HCT116 (cell line): Measurements from ENCODE around the gene SYNJ1. TPM values are rescaled to one million over a fixed set of nuclear protein-coding genes. Genes with fewer than 3 reads are reported as not detected.

Source experiments
- ATAC-seq: fragments of 200-7000 bp; cut with Tn5 transposase; 2 replicates; pipeline ENCODE4 v1.9.1; 2020; ENCODE audit warnings: mild to moderate bottlenecking, moderate library complexity
- BruUV-seq: library from RNA; stranded (reverse); fragments of 400-500 nt; replicated peaks from 2 replicates; lab custom pipeline; 2021; lab: Mats Ljungman, UMichigan
- CTCF ChIA-PET: fragments of 300-600 bp; sonication (Branson Sonifier 250); formaldehyde crosslinking; loops from one replicate; lab custom pipeline; 2021; ENCODE audit warnings: antibody characterized with exemption; lab: Charles Lee
- POLR2A ChIA-PET: fragments of 300-600, 350-600 bp; sonication (Branson Sonifier 250); formaldehyde crosslinking; loops from one replicate; lab custom pipeline; 2021; ENCODE audit warnings: antibody characterized with exemption; lab: Charles Lee
- RAD21 ChIA-PET, 2 experiments: fragments of 300-600 bp; sonication (Branson Sonifier 250); formaldehyde crosslinking; loops; one replicate each; lab custom pipeline; 2023; ENCODE audit warnings: low total read pairs in 2 of 2; ENCODE audit not compliant: uncharacterized antibody in 2 of 2, unreplicated experiment in 2 of 2, low non-redundant PET in 1 of 2; lab: Charles Lee
- DNase-seq: peaks from one replicate; pipeline ENCODE4 v3.0.0-alpha.2; 2010; ENCODE audit warnings: low read depth, low spot score
- H2AFZ ChIP-seq: fragments of 200-600 bp; shearing (Covaris generic), sonication (generic); 2 replicates; pipeline ENCODE4 v1.6.1; 2017; ENCODE audit warnings: low read depth, mixed run types, mixed read lengths, antibody characterized with exemption, low read length; ENCODE audit not compliant: poor library complexity, severe bottlenecking
- H3K27ac ChIP-seq: 2 replicates; pipeline ENCODE4 v1.5.1; 2012; ENCODE audit warnings: low read depth, low read length
- H3K27me3 ChIP-seq: fragments of 200-600 bp; sonication (generic); 2 replicates; pipeline ENCODE4 v1.6.1; 2016; ENCODE audit warnings: mixed run types, low read length, mixed read lengths; ENCODE audit not compliant: insufficient read depth
- H3K36me3 ChIP-seq, 2 experiments: fragments of 200-500 bp in 1 of 2; fragments of 200-600 bp in 1 of 2; sonication (Bioruptor generic) in 1 of 2; sonication (generic) in 1 of 2; 2 replicates each; pipeline versions ENCODE4 v1.5.1 to v1.6.1; 2014 to 2016; ENCODE audit warnings: low read length in 2 of 2, inconsistent platforms in 1 of 2, mixed read lengths in 1 of 2, mixed run types in 1 of 2; ENCODE audit not compliant: insufficient read depth in 2 of 2, control insufficient read depth in 1 of 2
- H3K4me1 ChIP-seq, 2 experiments: fragments of 200-600 bp in 1 of 2; sonication (generic) in 1 of 2; 2 replicates each; pipeline versions ENCODE4 v1.5.1 to v1.6.1; 2012 to 2017; ENCODE audit warnings: low read length in 2 of 2, inconsistent platforms in 1 of 2, mild to moderate bottlenecking in 1 of 2, mixed read lengths in 1 of 2, mixed run types in 1 of 2, moderate library complexity in 1 of 2; ENCODE audit not compliant: insufficient read depth in 2 of 2, control insufficient read depth in 1 of 2
- H3K4me2 ChIP-seq: fragments of 200-600 bp; sonication (generic); 2 replicates; pipeline ENCODE4 v1.6.1; 2017; ENCODE audit warnings: mixed run types, low read length, mixed read lengths
- H3K4me3 ChIP-seq, 2 experiments: fragments of 200-600 bp in 1 of 2; sonication (generic) in 1 of 2; replicated peaks in 1 of 2; 2 replicates each; pipeline ENCODE4 v1.5.1; 2011 to 2016; ENCODE audit warnings: low read length in 2 of 2, control low read depth in 1 of 2, low read depth in 1 of 2, mild to moderate bottlenecking in 1 of 2, mixed read lengths in 1 of 2, mixed run types in 1 of 2
- H3K79me2 ChIP-seq: fragments of 200-600 bp; sonication (generic); 2 replicates; pipeline ENCODE4 v1.6.1; 2017; ENCODE audit warnings: mild to moderate bottlenecking, mixed run types, low read length, moderate library complexity, mixed read lengths; ENCODE audit not compliant: insufficient read depth
- H3K9ac ChIP-seq: fragments of 200-600 bp; sonication (generic); 2 replicates; pipeline ENCODE4 v1.6.1; 2016; ENCODE audit warnings: low read length, mixed read lengths
- H3K9me2 ChIP-seq: fragments of 200-600 bp; sonication (generic), shearing (Covaris generic); 2 replicates; pipeline ENCODE4 v1.6.1; 2017; ENCODE audit warnings: mixed run types, mild to moderate bottlenecking, moderate library complexity; ENCODE audit not compliant: insufficient read depth
- H3K9me3 ChIP-seq, 2 experiments: fragments of 200-500 bp in 1 of 2; fragments of 200-600 bp in 1 of 2; sonication (Bioruptor generic) in 1 of 2; sonication (generic) in 1 of 2; 2 replicates each; pipeline ENCODE4 v1.6.1; 2014 to 2017; ENCODE audit warnings: low read length in 2 of 2, mixed read lengths in 2 of 2, inconsistent platforms in 1 of 2, low read depth in 1 of 2, mild to moderate bottlenecking in 1 of 2, mixed run types in 1 of 2, moderate library complexity in 1 of 2; ENCODE audit not compliant: control insufficient read depth in 1 of 2, insufficient read depth in 1 of 2
- H4K20me1 ChIP-seq: fragments of 200-600 bp; sonication (generic), shearing (Covaris generic); 2 replicates; pipeline ENCODE4 v1.6.1; 2017; ENCODE audit warnings: mixed run types, mild to moderate bottlenecking, moderate library complexity; ENCODE audit not compliant: insufficient read depth
- EZH2 ChIP-seq: fragments of 200-600 bp; sonication (generic); IDR thresholded peaks from 2 replicates; pipeline ENCODE4 v1.6.1; 2017; ENCODE audit warnings: antibody characterized with exemption, mixed run types
- JUND ChIP-seq: IDR thresholded peaks from 2 replicates; pipeline ENCODE4 v1.6.1; 2012
- TCF7L2 ChIP-seq: IDR thresholded peaks from 2 replicates; pipeline ENCODE4 v1.7.0; 2011; ENCODE audit warnings: borderline replicate concordance, inconsistent platforms; ENCODE audit not compliant: insufficient read depth, insufficient read length; ENCODE audit errors: extremely low read depth
- intact Hi-C: fragments of 100-400 bp; cut with micrococcal nuclease; formaldehyde crosslinking; loops from 2 replicates; pipeline ENCODE4 v1.10.0; 2022
- total RNA-seq: library from RNA; stranded (reverse); gene quantifications from one replicate; pipeline ENCODE4 v1.2.1, GENCODE V29; 2021; ENCODE audit not compliant: unreplicated experiment
- TF ChIP-seq, protein P1 (sequence below): IDR thresholded peaks from 2 replicates; pipeline ENCODE4 v1.6.1; 2012; ENCODE audit warnings: low read depth
- TF ChIP-seq, protein P2 (sequence below): IDR thresholded peaks from 2 replicates; pipeline ENCODE4 v1.6.1; 2012

Gene SYNJ1
- total RNA-seq, 1 experiment from 2014 or later, result 7.2 TPM

DNA sequence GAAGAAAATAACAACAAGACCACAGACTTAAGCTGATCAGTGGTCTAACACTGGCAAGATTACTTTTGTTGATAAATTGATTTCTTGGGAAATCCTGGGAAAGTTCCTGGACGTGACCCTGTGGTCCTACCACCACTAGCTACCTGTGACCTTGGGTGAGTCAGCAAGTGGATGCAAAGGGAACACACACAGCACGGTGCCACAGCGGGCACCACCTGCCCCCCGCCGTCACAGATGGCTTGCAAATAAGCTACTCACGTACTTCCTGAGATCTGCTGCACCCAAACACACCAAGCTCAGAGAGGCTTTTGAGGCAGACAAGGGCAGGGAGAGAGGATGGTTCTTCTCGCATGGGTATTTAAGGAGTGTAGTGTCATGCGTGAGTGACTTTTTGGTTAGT, 128.3 kb downstream of the SYNJ1 start:
- ChIA-PET CTCF (interaction anchor here (1.1 to 6.5 kb wide), 2 partner anchors 13 to 197 kb away, joined by 4 to 68 read pairs; partner anchors contain the start of gene CFAP298), RAD21 (no interaction called here), POLR2A (no interaction called here)
- Histone ChIP-seq H3K4me1 (peaks cover 3 to 14% of the 10 kb centered on the region in 2 experiments; a peak in 3 of 4 replicates), H3K4me2 (no peak overlapping the region), H3K27ac (no peak overlapping the region), H2AFZ (no peak overlapping the region), H4K20me1 (no peaks in the 10 kb centered on the region), H3K79me2 (no peaks in the 10 kb centered on the region), H3K4me3 (no peak overlapping the region), H3K27me3 (no peaks in the 10 kb centered on the region), H3K9me3 (no peaks in the 10 kb centered on the region), H3K9ac (no peak overlapping the region), H3K9me2 (no peaks in the 10 kb centered on the region), H3K36me3 (peaks cover 31 to 35% of the 10 kb centered on the region in 2 experiments; a peak in 3 of 4 replicates)
- no TSS peak for BruUV-seq
- intact Hi-C loops, result no loop called here
- TF ChIP-seq, protein P1, sequence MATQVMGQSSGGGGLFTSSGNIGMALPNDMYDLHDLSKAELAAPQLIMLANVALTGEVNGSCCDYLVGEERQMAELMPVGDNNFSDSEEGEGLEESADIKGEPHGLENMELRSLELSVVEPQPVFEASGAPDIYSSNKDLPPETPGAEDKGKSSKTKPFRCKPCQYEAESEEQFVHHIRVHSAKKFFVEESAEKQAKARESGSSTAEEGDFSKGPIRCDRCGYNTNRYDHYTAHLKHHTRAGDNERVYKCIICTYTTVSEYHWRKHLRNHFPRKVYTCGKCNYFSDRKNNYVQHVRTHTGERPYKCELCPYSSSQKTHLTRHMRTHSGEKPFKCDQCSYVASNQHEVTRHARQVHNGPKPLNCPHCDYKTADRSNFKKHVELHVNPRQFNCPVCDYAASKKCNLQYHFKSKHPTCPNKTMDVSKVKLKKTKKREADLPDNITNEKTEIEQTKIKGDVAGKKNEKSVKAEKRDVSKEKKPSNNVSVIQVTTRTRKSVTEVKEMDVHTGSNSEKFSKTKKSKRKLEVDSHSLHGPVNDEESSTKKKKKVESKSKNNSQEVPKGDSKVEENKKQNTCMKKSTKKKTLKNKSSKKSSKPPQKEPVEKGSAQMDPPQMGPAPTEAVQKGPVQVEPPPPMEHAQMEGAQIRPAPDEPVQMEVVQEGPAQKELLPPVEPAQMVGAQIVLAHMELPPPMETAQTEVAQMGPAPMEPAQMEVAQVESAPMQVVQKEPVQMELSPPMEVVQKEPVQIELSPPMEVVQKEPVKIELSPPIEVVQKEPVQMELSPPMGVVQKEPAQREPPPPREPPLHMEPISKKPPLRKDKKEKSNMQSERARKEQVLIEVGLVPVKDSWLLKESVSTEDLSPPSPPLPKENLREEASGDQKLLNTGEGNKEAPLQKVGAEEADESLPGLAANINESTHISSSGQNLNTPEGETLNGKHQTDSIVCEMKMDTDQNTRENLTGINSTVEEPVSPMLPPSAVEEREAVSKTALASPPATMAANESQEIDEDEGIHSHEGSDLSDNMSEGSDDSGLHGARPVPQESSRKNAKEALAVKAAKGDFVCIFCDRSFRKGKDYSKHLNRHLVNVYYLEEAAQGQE, result no peak
- TF ChIP-seq EZH2 (no peak), TCF7L2 (peak; percentile 37)
- no peak for DNase-seq
- no peak for ATAC-seq

- DNase-seq (no peak), ATAC-seq (no peak)
- Histone ChIP-seq H3K4me1 (peaks cover 3 to 14% of the 10 kb centered on the region in 2 experiments; a peak in 3 of 4 replicates), H3K9me3 (no peaks in the 10 kb centered on the region), H3K4me2 (no peak overlapping the region), H3K27ac (no peak overlapping the region), H4K20me1 (no peaks in the 10 kb centered on the region), H3K4me3 (no peak overlapping the region), H3K36me3 (peaks cover 29 to 31% of the 10 kb centered on the region in 2 experiments; a peak in 3 of 4 replicates), H3K9ac (no peak overlapping the region), H3K9me2 (no peaks in the 10 kb centered on the region), H3K79me2 (no peaks in the 10 kb centered on the region), H2AFZ (no peak overlapping the region), H3K27me3 (no peaks in the 10 kb centered on the region)
- no TSS peak for BruUV-seq
- TF ChIP-seq TCF7L2, result peak; percentile 35
- TF ChIP-seq JUND, result no peak
- TF ChIP-seq, protein P2, sequence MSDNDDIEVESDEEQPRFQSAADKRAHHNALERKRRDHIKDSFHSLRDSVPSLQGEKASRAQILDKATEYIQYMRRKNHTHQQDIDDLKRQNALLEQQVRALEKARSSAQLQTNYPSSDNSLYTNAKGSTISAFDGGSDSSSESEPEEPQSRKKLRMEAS, result no peak
- ChIA-PET CTCF (interaction anchor here (1.1 to 6.5 kb wide), 2 partner anchors 13 to 196 kb away, joined by 4 to 68 read pairs; partner anchors contain the start of gene CFAP298), POLR2A (no interaction called here), RAD21 (interaction anchor here in 1 of 2 experiments (0.7 kb wide), 1 partner anchor 206 kb away, joined by 4 read pairs; the partner anchor contains the start of gene URB1)
- intact Hi-C loops, result no loop called here
Observed at GRCh38 chr21:32599091-32599490, 128.7 kb downstream of the SYNJ1 start.
